HG02588 (cell line): Measurements from ENCODE around the gene EOMES.
"Not testable (repeated sequence)": the region's sequence is repeated elsewhere in the genome, so short reads cannot be mapped to it uniquely, and the experiment has no call there.

ENCODE experiments used
- ATAC-seq: cut with Tn5 transposase; IDR thresholded peaks from one replicate; pipeline ENCODE4 v1.9.1; 2021; ENCODE audit warnings: mild to moderate bottlenecking, moderate library complexity; ENCODE audit not compliant: unreplicated experiment

Gene EOMES

DNA sequence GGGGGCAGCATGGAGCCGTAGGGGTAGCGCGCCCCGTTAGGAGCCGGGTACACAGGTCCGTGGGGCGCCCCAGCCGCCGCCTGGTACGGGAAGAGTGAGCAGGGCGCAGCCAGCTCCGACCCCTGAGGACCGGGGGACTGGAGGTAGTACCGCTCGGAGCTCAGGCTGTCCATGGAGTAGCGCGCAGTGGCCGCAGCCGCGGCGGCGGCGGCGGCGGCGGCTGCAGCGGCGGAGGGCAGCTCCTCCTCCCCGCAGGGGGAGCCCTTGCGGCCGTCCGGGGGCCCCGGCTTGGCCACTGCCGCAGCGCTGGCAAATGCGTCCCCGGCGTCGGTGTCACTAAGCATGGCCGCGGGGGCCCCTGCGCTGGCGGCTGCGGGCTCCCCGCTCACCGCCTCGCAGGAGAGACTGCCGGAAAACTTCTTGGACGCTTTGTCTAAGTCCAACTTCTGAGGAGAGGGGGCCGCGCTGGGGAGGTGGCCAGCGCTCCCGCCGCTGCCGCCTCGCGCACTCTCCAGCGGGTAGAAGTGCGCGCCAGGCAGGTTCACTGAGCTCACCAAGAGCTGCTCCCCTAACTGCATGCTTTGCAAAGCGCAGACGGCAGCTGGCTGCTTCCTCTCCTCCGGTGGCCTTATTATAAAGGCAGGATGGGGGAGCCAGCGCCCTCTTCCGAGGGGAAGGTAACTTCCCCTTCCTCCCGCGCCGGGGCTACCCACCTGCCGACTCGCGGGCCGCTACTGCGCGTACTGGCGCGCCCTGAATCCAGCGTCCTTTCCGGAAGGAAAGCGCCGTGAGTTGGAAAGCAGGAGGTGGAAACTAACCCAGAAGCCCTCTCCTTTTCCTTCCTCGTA, at the start of gene EOMES:
Gene EOMES, minus strand, starts transcription at position 607 of the 848 bp plus-strand sequence. Its CDS starts 29 bp downstream, at position 578.
- peak; percentile 56 for ATAC-seq

DNA sequence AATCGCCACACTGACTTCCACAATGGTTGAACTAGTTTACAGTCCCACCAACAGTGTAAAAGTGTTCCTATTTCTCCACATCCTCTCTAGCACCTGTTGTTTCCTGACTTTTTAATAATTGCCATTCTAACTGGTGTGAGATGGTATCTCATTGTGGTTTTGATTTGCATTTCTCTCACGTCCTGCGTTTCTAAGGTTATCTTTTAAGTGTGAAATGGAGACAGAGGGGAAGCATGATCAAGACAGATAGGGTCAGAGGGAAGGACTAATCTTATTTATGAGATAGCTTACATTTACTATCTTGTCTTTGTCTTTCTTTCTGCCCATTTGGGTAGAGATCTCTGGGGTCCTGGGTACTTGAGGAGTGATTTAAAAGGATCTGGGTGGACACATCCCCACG, 48.3 kb upstream of the EOMES start:
- not testable (repeated sequence) for ATAC-seq

GRCh38 chr3:27767000-27767399, 44.9 kb upstream of the EOMES start:
- no peak for ATAC-seq

DNA sequence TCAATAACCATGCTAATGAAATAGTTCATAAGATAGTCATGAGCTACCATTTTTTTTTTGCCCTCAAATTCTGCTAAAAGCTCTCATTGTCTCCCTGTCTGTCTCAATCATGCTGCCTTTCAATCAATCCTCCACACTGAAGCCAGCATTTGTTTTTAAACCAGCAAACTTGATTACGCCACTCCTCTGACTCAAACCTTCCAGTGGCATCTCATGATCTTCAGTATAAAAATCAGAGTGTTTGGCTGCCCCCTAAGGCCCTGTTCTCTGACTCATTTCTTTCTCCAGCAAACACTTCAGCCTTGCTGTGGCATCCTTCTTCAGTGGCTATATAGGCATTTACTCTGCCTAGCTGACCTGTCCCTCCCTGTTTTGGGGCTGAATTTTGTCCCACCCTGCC, 36.0 kb upstream of the EOMES start:
- ATAC-seq, result no peak

DNA sequence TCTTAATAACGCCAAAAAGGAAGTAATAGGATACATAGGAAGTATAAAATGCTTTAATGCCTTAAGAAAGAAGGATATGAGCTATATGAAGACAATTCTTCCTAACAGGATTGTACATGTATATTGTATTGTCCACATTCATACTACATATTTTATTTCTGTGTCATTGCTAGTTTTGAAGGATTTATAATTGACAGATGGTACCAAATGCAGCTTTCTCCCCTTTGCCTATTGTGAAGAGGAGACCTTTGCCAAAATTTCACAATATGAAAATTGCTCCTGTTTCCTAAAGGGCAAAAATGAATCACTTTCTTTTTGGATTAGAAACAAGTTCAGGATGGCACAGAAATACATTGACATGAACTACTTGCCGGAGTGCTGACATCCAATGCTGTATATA, 34.8 kb upstream of the EOMES start:
- no peak for ATAC-seq

DNA sequence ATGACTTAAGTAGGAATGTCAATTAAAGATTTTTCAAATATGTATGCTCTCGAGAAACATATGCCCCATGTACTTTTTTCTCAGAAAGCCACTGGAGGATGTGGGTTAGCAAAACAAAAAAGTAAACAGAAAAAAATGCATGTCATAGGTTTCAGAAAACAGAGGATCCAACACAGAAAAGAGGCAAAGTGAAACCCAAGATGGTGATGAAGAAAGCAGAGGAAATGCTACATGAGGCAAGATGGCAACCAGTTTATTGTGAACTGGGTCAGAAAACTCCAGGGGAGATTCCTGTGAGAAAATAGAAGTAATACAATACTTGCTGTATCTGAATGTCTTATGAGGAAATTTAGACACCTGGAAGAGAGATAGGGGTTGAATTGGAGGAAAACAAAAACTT, 30.8 kb upstream of the EOMES start:
- ATAC-seq, result no peak

DNA sequence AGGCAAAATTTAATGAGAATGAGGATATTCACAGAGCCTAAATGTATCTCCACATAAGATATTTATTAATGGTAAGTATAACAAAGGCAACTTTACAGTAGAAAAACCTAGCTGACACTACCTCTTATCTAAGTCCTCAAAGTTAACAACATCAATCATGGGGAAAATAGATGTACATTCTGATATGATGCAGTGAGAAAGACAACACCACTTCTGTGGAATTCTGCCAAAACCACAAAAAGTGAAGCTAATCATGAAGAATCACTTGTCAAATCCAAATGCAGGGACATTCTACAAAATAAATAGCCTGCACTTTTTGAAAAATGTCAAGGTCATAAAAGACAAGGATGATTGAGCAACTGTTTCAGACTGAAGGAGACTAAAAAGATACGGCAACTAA, 27.5 kb upstream of the EOMES start:
- no peak for ATAC-seq

GRCh38 chr3:27746838-27747237, 24.7 kb upstream of the EOMES start:
- ATAC-seq, result no peak

DNA sequence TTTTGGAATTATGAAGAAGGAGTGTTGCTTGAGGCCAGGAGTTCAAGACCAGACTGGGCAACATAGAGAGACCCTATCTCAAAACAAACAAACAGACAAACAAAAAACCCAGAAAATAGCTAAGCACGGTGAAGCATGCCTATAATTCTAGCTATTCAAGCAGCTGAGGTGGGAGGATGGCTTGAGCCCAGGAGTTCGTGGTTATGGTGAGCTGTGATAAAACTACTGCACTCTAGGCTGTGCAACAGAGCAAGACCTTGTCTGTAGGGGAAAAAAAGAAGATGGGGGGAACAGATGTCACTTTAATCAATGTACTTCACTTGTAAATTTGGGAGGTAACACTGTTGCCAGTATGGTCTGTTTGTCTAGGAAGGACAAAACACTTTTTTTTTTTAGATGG, 18.7 kb upstream of the EOMES start:
- ATAC-seq, result no peak

GRCh38 chr3:27737091-27737490, 15.0 kb upstream of the EOMES start:
- no peak for ATAC-seq

GRCh38 chr3:27730774-27731659, 8.9 kb upstream of the EOMES start:
- no peak for ATAC-seq

DNA sequence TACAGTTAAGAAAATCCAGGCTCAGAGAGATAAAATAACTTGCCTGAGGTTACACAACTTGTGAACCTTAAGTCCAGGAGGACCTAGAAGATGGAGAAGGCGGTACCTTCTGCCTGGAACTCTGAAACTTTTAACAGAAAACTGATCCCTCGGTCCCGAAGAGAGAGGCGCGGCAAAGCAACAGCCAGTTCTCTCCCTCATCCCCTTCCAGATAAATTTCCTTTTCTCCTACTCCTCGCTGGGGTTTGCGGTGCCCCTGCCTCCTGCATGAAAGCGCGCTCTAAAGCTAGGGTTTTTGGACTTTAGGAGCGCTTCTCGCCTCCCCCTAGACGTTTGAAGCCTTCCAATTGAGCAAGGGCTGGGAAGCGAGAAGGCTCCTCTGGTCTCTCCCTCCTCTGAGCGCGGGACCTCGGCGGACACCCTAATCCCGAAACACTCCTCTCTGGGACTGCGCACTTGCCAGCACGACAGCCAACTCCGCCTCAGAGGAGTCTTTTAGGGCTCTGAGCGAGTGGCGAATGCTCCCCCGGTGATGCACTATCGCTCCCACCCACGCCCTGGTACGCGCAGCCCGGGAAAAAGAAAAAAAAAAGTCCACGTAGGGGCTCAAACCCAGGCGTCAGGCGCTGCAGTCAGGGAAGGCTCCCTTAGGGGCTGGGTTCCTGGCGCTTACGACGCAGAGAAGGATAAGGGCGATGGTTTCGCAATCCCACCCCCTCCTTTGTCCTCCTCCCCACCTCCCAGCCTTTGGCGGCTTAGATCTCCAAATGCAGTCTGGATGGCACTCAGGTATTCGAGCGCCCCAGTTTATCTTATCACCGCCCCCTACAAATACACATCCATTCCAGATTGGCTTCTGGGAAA, 7.9 kb upstream of the EOMES start:
- no peak for ATAC-seq

DNA sequence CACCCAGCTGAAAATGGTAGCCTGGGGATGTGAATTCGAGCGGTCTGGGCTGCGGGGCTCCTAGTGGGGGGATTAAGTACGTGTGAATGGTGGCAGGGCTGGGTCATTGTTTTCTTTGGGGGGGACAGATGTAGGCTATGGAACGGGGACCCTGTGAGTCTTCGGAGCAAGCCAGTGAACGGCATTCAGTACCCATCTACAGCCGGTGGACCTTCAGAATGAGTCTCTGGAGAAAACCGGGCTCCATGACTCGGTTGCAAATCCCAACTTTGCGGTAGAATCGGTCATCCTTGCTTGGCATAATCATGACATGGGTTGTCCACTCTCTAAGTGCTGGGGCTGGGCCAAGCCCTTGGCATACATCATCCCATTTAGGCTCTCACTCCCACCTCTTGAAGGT, 7.2 kb upstream of the EOMES start:
- ATAC-seq, result no peak

DNA sequence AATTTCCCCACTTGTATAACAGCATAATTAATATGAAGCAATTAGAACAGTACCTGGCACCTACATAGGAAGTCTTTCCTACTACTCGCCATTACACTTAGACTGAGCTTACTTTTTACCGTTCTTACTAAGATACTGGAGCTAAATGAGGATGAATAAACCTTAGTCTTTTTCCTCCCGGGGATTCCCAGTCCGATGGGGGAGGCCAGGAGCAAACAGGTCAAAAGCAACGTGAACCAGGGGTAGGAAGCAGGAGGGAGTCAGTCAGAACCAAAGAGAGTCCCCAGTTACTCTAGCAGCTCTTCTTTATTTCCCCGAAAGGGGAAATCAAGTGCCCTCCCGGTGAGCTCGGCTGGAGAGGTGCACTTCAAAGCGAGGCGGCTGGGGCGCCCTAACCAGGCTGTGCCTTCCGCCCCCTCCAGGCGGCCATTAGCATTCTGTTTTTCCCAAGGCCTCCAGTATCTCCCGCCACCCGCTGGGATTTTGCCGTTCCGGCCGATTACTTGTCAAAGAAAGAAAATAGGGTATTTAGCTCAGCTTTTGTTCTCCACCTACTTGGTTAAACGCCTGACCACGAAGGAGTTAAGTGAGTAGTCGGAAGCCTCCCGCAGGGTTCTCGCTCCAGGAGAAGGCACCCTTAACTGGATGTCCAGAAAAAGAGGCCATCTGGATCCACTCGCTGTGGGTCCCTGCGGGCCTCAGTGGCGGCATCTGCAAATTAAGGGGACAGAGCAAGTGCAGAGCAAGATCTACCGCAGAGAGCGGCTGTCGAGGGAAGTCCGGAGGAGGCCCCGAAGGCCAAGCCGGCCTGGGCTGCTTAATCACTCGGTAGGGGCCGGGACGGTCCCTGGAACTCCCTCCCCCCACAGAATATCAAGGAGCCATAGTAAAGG, 6.3 kb upstream of the EOMES start:
- ATAC-seq, result no peak

- ATAC-seq, result no peak
Measured at GRCh38 chr3:27726240-27726639, 4.1 kb upstream of the EOMES start.

- no peak for ATAC-seq
Measured at GRCh38 chr3:27724459-27725197, 2.5 kb upstream of the EOMES start.

GRCh38 chr3:27723815-27724458, 1.8 kb upstream of the EOMES start:
- no peak for ATAC-seq

GRCh38 chr3:27723456-27723814, 1.3 kb upstream of the EOMES start:
- no peak for ATAC-seq

DNA sequence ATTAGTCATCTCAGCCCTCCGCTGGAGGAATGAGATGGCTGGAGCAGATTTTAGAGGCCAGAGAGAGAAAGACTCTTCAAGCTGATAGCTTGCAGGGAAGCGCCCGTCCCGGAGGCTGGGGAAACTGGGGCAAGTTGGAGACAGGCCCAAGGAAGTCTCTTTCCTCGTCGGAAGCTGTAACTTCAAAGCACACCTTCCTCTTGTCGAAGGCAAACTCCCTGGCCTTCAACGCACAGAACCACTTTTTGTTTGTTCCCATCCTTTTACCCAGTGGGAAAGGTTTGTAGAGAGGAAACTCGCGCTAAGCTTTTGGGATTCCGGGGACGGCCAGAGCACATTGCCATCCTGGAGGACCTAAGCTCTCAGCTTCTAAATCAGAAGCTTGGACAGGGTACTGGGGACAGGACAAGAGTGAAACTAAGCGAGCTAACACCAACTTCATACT, 900 bp upstream of the EOMES start:
- no peak for ATAC-seq
